ENCODE measurements around the gene UNKL. TPM values are rescaled to one million over a fixed set of nuclear protein-coding genes. Genes with fewer than 3 reads are reported as not detected.
"Not testable (repeated sequence)": the region's sequence is repeated elsewhere in the genome, so short reads cannot be mapped to it uniquely, and the experiment has no call there.

The UNKL gene
- total RNA-seq, 1 experiment from 2014 or later: 40.5 TPM

- no peak for DNase-seq (ENCODE audit: low read depth)
- in situ Hi-C loops (cut with HindIII; ENCODE audit: low pct_unique_long_range_greater_than_20kb, low sequenced_read_pairs): no loop called here
These were observed 33.5 kb upstream of the UNKL start for GRCh38 chr16:1447965-1448364.

GRCh38 chr16:1446296-1447080 lies 32.0 kb upstream of the UNKL start:
- in situ Hi-C loops (cut with HindIII; ENCODE audit: low pct_unique_long_range_greater_than_20kb, low sequenced_read_pairs): no loop called here
- no peak for DNase-seq (ENCODE audit: low read depth)

- in situ Hi-C loops (cut with HindIII; ENCODE audit: low pct_unique_long_range_greater_than_20kb, low sequenced_read_pairs): no loop called here
- DNase-seq (ENCODE audit: low read depth): no peak
These were observed 31.2 kb upstream of the UNKL start for GRCh38 chr16:1445518-1446203.

- in situ Hi-C loops (cut with HindIII; ENCODE audit: low pct_unique_long_range_greater_than_20kb, low sequenced_read_pairs): no loop called here
- DNase-seq (ENCODE audit: low read depth): no peak
These were observed 30.4 kb upstream of the UNKL start for GRCh38 chr16:1444730-1445517.

GRCh38 chr16:1443980-1444729 lies 29.7 kb upstream of the UNKL start, which contains the start of gene CCDC154:
CCDC154 (minus strand) TSS chr16:1444556; CDS start chr16:1444322, 234 bp downstream.
- in situ Hi-C loops (cut with HindIII; ENCODE audit: low pct_unique_long_range_greater_than_20kb, low sequenced_read_pairs): no loop called here
- no peak for DNase-seq (ENCODE audit: low read depth)

GRCh38 chr16:1443403-1443973 lies 29.0 kb upstream of the UNKL start:
- no peak for DNase-seq (ENCODE audit: low read depth)
- in situ Hi-C loops (cut with HindIII; ENCODE audit: low pct_unique_long_range_greater_than_20kb, low sequenced_read_pairs): no loop called here

GRCh38 chr16:1442697-1443096 lies 28.2 kb upstream of the UNKL start:
- DNase-seq (ENCODE audit: low read depth): no peak
- in situ Hi-C loops (cut with HindIII; ENCODE audit: low pct_unique_long_range_greater_than_20kb, low sequenced_read_pairs): no loop called here

GRCh38 chr16:1441391-1441829 lies 26.9 kb upstream of the UNKL start:
- in situ Hi-C loops (cut with HindIII; ENCODE audit: low pct_unique_long_range_greater_than_20kb, low sequenced_read_pairs): no loop called here
- no peak for DNase-seq (ENCODE audit: low read depth)

- in situ Hi-C loops (cut with HindIII; ENCODE audit: low pct_unique_long_range_greater_than_20kb, low sequenced_read_pairs); DNase-seq (ENCODE audit: low read depth): not testable (repeated sequence)
These were observed 25.2 kb upstream of the UNKL start for GRCh38 chr16:1439699-1440074.

- no peak for DNase-seq (ENCODE audit: low read depth)
- in situ Hi-C loops (cut with HindIII; ENCODE audit: low pct_unique_long_range_greater_than_20kb, low sequenced_read_pairs): no loop called here
These were observed 24.7 kb upstream of the UNKL start for GRCh38 chr16:1439058-1439698.

- in situ Hi-C loops (cut with HindIII; ENCODE audit: low pct_unique_long_range_greater_than_20kb, low sequenced_read_pairs): no loop called here
- no peak for DNase-seq (ENCODE audit: low read depth)
These were observed 23.9 kb upstream of the UNKL start for GRCh38 chr16:1438229-1439057.

GRCh38 chr16:1437606-1438005 lies 23.1 kb upstream of the UNKL start:
- in situ Hi-C loops (cut with HindIII; ENCODE audit: low pct_unique_long_range_greater_than_20kb, low sequenced_read_pairs): no loop called here

GRCh38 chr16:1436731-1437355 lies 22.3 kb upstream of the UNKL start:
- in situ Hi-C loops (cut with HindIII; ENCODE audit: low pct_unique_long_range_greater_than_20kb, low sequenced_read_pairs): no loop called here

More at GRCh38 chr16:1437606-1438005, 23.1 kb upstream of the UNKL start:
- DNase-seq (ENCODE audit: low read depth): no peak

GRCh38 chr16:1435921-1436697 lies 21.6 kb upstream of the UNKL start:
- DNase-seq (ENCODE audit: low read depth): no peak
- in situ Hi-C loops (cut with HindIII; ENCODE audit: low pct_unique_long_range_greater_than_20kb, low sequenced_read_pairs): no loop called here

More at GRCh38 chr16:1436731-1437355, 22.3 kb upstream of the UNKL start:
- DNase-seq (ENCODE audit: low read depth): no peak
